GM12878 (cell line): Measurements from ENCODE around the gene ATP4B. TPM values are rescaled to one million over a fixed set of nuclear protein-coding genes. Genes with fewer than 3 reads are reported as not detected.

Experiments
- ATAC-seq: fragments of 200-7000 bp; cut with Tn5 transposase; 3 replicates; pipeline ENCODE4 v1.9.1; 2020; ENCODE audit warnings: mild to moderate bottlenecking, moderate library complexity
- BruUV-seq: library from RNA; stranded (reverse); fragments of 400-500 nt; replicated peaks from 2 replicates; lab custom pipeline; 2021; lab: Mats Ljungman, UMichigan
- CTCF ChIA-PET: fragments of 300-600 bp; sonication (Branson Sonifier 250); formaldehyde crosslinking; extraction: SDS; loops from one replicate; lab custom pipeline; 2021; ENCODE audit warnings: inconsistent platforms; lab: Yijun Ruan, JAX
- POLR2A ChIA-PET: fragments of 350-600 bp; formaldehyde crosslinking; extraction: SDS; loops from one replicate; lab custom pipeline; 2021; ENCODE audit warnings: inconsistent platforms; lab: Charles Lee
- RAD21 ChIA-PET: fragments of 300-600 bp; sonication (Branson Sonifier 250); formaldehyde crosslinking; loops from one replicate; lab custom pipeline; 2023; ENCODE audit warnings: antibody characterized with exemption; ENCODE audit not compliant: unreplicated experiment; lab: Charles Lee
- SMC1A ChIA-PET: fragments of 300-600 bp; sonication (Branson Sonifier 250); formaldehyde crosslinking; loops from one replicate; lab custom pipeline; 2023; ENCODE audit not compliant: unreplicated experiment, uncharacterized antibody; lab: Charles Lee
- DNase-seq: peaks from one replicate; pipeline ENCODE4 v3.0.0-alpha.2; 2011; ENCODE audit warnings: low read depth, low spot score
- FAIRE-seq: peaks from 3 replicates; lab custom pipeline; 2011; peaks lifted over from hg19 to GRCh38; lab: Jason Lieb, UNC
- H2AFZ ChIP-seq: 2 replicates; pipeline ENCODE4 v1.6.0; 2011; ENCODE audit warnings: low read depth, low read length, control low read depth; ENCODE audit not compliant: control insufficient read depth
- H3K27ac ChIP-seq: 2 replicates; pipeline ENCODE4 v1.5.1; 2011; ENCODE audit warnings: control low read depth; ENCODE audit not compliant: control insufficient read depth, insufficient read depth
- H3K27me3 ChIP-seq, 2 experiments: replicated peaks in 1 of 2; 2 replicates each; pipeline versions ENCODE4 v1.6.0 to v1.6.1; 2011; ENCODE audit warnings: low read length in 1 of 2; ENCODE audit not compliant: control insufficient read depth in 2 of 2, insufficient read depth in 2 of 2
- H3K36me3 ChIP-seq, 2 experiments: 2 replicates each; pipeline ENCODE4 v1.5.1; 2011; ENCODE audit warnings: low read length in 1 of 2; ENCODE audit not compliant: control insufficient read depth in 2 of 2, insufficient read depth in 2 of 2
- H3K4me1 ChIP-seq: 2 replicates; pipeline ENCODE4 v1.6.1; 2011; ENCODE audit warnings: mild to moderate bottlenecking, low read length, moderate library complexity, mixed read lengths; ENCODE audit not compliant: control insufficient read depth, insufficient read depth
- H3K4me2 ChIP-seq: 2 replicates; pipeline ENCODE4 v1.6.0; 2011; ENCODE audit warnings: control low read depth; ENCODE audit not compliant: control insufficient read depth, insufficient read depth
- H3K4me3 ChIP-seq: fragments of 200-600 bp; sonication (generic); 2 replicates; pipeline ENCODE4 v1.5.1; 2016
- H3K79me2 ChIP-seq: 2 replicates; pipeline ENCODE4 v1.6.0; 2011; ENCODE audit warnings: low read length; ENCODE audit not compliant: control insufficient read depth, insufficient read depth
- H3K9ac ChIP-seq: 2 replicates; pipeline ENCODE4 v1.8.0; 2011; ENCODE audit warnings: low read length, control low read depth, mixed read lengths; ENCODE audit not compliant: control insufficient read depth, insufficient read depth
- H3K9me3 ChIP-seq: replicated peaks from 3 replicates; pipeline ENCODE4 v1.5.1; 2011; ENCODE audit warnings: mild to moderate bottlenecking, low read length; ENCODE audit not compliant: control insufficient read depth, insufficient read depth
- H4K20me1 ChIP-seq: 2 replicates; pipeline ENCODE4 v1.6.0; 2011; ENCODE audit not compliant: control insufficient read depth, insufficient read depth
- CBX3 ChIP-seq: fragments of 200-600 bp; sonication (generic); IDR thresholded peaks from 2 replicates; pipeline ENCODE4 v1.6.1; 2016; ENCODE audit warnings: low read depth, borderline replicate concordance
- HDGF ChIP-seq: fragments of 450-650 bp; IDR thresholded peaks from 2 replicates; pipeline ENCODE4 v1.6.1; 2016; ENCODE audit warnings: antibody characterized with exemption
- KAT2A ChIP-seq: conservative IDR thresholded peaks from 2 replicates; pipeline ENCODE4 v1.6.1; 2011; ENCODE audit warnings: low read depth, low read length; ENCODE audit not compliant: control insufficient read depth
- MAX ChIP-seq: IDR thresholded peaks from 2 replicates; pipeline ENCODE4 v1.6.1; 2012; ENCODE audit warnings: low read depth, low read length, improper control_type of control experiment
- RUNX3 ChIP-seq: IDR thresholded peaks from 2 replicates; pipeline ENCODE4 v1.6.1; 2012; ENCODE audit warnings: low read length, inconsistent platforms
- TARDBP ChIP-seq: IDR thresholded peaks from 2 replicates; pipeline ENCODE4 v1.6.1; 2016; ENCODE audit warnings: borderline replicate concordance
- ZNF274 ChIP-seq: IDR thresholded peaks from one replicate; pipeline ENCODE4 v1.8.0; 2011; ENCODE audit not compliant: insufficient read length, insufficient read depth
- WGBS: methylation state at CpG from one replicate; pipeline ENCODE4 v1.1.6; 2016; ENCODE audit warnings: low lambda C conversion rate; ENCODE audit not compliant: insufficient replicate concordance, insufficient coverage; ENCODE audit errors: missing lambda C conversion rate; 5-methylcytosine and 5-hydroxymethylcytosine counted together
- in situ Hi-C: fragments of 300-500 bp; cut with MboI; formaldehyde crosslinking; loops from 9 replicates; pipeline ENCODE4 v1.14.3; 2018; ENCODE audit warnings: mixed read lengths
- intact Hi-C: fragments of 100-400 bp; cut with micrococcal nuclease; formaldehyde crosslinking; loops from one replicate; pipeline ENCODE4 v1.14.2; 2022; ENCODE audit not compliant: unreplicated experiment
- polyA plus RNA-seq, 11 experiments: library from polyadenylated mRNA; depleted of rRNA in 4 of 11; unstranded in 6 of 11; stranded (reverse) in 5 of 11; fragments of >200 nt; fragmentation: Nextera tagmentation in 4 of 11; fragmentation: Illumina TruSeq in 1 of 11; extraction: Ambion mirVana in 4 of 11; extraction: Trizol in 1 of 11; gene quantifications; 1 replicate in 1 of 11; 2 replicates in 10 of 11; pipeline versions ENCODE4 v1.2.1 to v1.2.3, GENCODE V29; 2011 to 2016; ENCODE audit warnings: inconsistent platforms in 2 of 11, missing spikeins in 2 of 11, low read depth in 1 of 11
- total RNA-seq, 4 experiments: library from RNA; depleted of rRNA in 3 of 4; stranded (reverse); fragments of >200 nt in 3 of 4; fragmentation: Illumina TruSeq in 1 of 4; extraction: Trizol in 1 of 4; gene quantifications; 2 replicates each; pipeline versions ENCODE4 v1.2.1 to v1.2.3, GENCODE V29; 2013 to 2021

Gene ATP4B
- total and polyA plus RNA-seq, 10 of the 15 experiments (the other 5 are each of a cell fraction or from before 2014, with no cell fraction given): 0.05 to 0.33 (median 0.20) TPM; not detected in 4

- intact Hi-C loops: no loop called here
- CTCF ChIA-PET: no interaction called here
- Histone ChIP-seq H4K20me1 (peaks cover 3% of the 10 kb centered on the region; the same call in 1 of the 2 replicates), H3K79me2 (peaks cover 24% of the 10 kb centered on the region), H3K4me1 (peaks cover 3% of the 10 kb centered on the region; the same call in 1 of the 2 replicates), H3K27ac (no peak overlapping the region), H3K9ac (no peak overlapping the region), H3K36me3 (peaks cover 17 to 25% of the 10 kb centered on the region in 2 experiments; a peak in 3 of 4 replicates), H3K27me3 (no peaks in the 10 kb centered on the region)
- in situ Hi-C loops: no loop called here
- TF ChIP-seq HDGF (no peak), ZNF274 (no peak), CBX3 (no peak), TARDBP (no peak), MAX (no peak), RUNX3 (no peak), KAT2A (no peak)
- TF ChIP-seq, all 136 proteins: peak for 0
- POLR2A ChIA-PET: no interaction called here
- Histone ChIP-seq H3K4me2 (no peak overlapping the region), H3K9me3 (no peaks in the 10 kb centered on the region), H3K4me3 (no peak overlapping the region), H2AFZ (no peak overlapping the region)
- SMC1A ChIA-PET: no interaction called here
- FAIRE-seq (no peak), DNase-seq (no peak), ATAC-seq (no peak)
- RAD21 ChIA-PET: no interaction called here
- BruUV-seq: no TSS peak
- 94% methylated on average over 22 of the region's 22 CpGs for WGBS
These were observed 48.9 kb downstream of the ATP4B start for GRCh38 chr13:113608967-113609533.
